Peyer's patch (tissue), 4 donors: ENCODE results near the gene ERF.

Experiments used
- CTCF ChIP-seq, 6 experiments: fragments of 450-650 bp in 4 of 6; fragments of 200-600 bp in 2 of 6; sonication (generic) in 1 of 6; IDR thresholded peaks; one replicate each; pipeline ENCODE4 v1.5.1; 2017 to 2019; ENCODE audit warnings: antibody characterized with exemption in 6 of 6, mild to moderate bottlenecking in 3 of 6, moderate library complexity in 1 of 6
- POLR2A ChIP-seq, 2 donors: fragments of 450-650 bp; IDR thresholded peaks; one replicate each; pipeline ENCODE4 v1.5.1; 2017; ENCODE audit warnings: antibody characterized with exemption in 2 of 2, mild to moderate bottlenecking in 2 of 2, moderate library complexity in 2 of 2

GRCh38 chr19:42269478-42270345 lies 14.8 kb upstream of the ERF start:
- no peak for TF ChIP-seq CTCF (IDR thresholded peaks at IDR 0.05)
- TF ChIP-seq POLR2A (IDR thresholded peaks at IDR 0.05), result no peak
